HFF-Myc (cell line): ENCODE results near the gene TAF5L.

Experiments
- DNase-seq: peaks from one replicate; pipeline ENCODE4 v3.0.0-alpha.2; 2011; ENCODE audit warnings: low read depth; ENCODE audit errors: extremely low read depth
- H3K4me3 ChIP-seq: replicated peaks from 2 replicates; pipeline ENCODE4 v1.5.1; 2011; ENCODE audit warnings: low read depth, mild to moderate bottlenecking, control low read depth, low read length
- CTCF ChIP-seq: IDR thresholded peaks from 2 replicates; pipeline ENCODE4 v1.5.1; 2012; ENCODE audit warnings: mild to moderate bottlenecking, low read depth, low read length, control low read depth; ENCODE audit errors: missing control alignments

Gene TAF5L

GRCh38 chr1:229557913-229558414 is 68.0 kb downstream of the TAF5L start:
- peak overlapping the region; percentile 54 for H3K4me3 ChIP-seq
- no peak for DNase-seq
- TF ChIP-seq CTCF, result no peak

GRCh38 chr1:229557200-229557850 is 68.6 kb downstream of the TAF5L start:
- no peak for DNase-seq
- no peak for TF ChIP-seq CTCF
- peak overlapping the region; percentile 54 for H3K4me3 ChIP-seq

- no peak overlapping the region for H3K4me3 ChIP-seq
- TF ChIP-seq CTCF, result no peak
Observed at GRCh38 chr1:229554886-229555621, 70.9 kb downstream of the TAF5L start.

GRCh38 chr1:229553621-229554130 is 72.2 kb downstream of the TAF5L start:
- no peak overlapping the region for H3K4me3 ChIP-seq
- no peak for DNase-seq
- no peak for TF ChIP-seq CTCF

More at GRCh38 chr1:229554886-229555621, 70.9 kb downstream of the TAF5L start:
- DNase-seq, result no peak

GRCh38 chr1:229552732-229553131 is 73.2 kb downstream of the TAF5L start:
- TF ChIP-seq CTCF, result no peak
- no peak overlapping the region for H3K4me3 ChIP-seq
- no peak for DNase-seq

GRCh38 chr1:229550812-229551567 is 74.9 kb downstream of the TAF5L start:
- DNase-seq, result no peak
- H3K4me3 ChIP-seq, result no peak overlapping the region
- TF ChIP-seq CTCF, result no peak
